DLD1 (cell line): ENCODE measurements around the gene RAD51B.

Source experiments
- in situ Hi-C: cut with HindIII; loops from 2 replicates; pipeline ENCODE4 v1.10.0; 2017; ENCODE audit warnings: low sequenced_read_pairs

The RAD51B gene

GRCh38 chr14:68309616-68310015 lies 490.0 kb downstream of the RAD51B start:
- in situ Hi-C loops: no loop called here

- in situ Hi-C loops: no loop called here
Observed at GRCh38 chr14:68312300-68312699, 492.7 kb downstream of the RAD51B start.

- in situ Hi-C loops: no loop called here
Observed at GRCh38 chr14:68312884-68313610, 493.5 kb downstream of the RAD51B start.

- in situ Hi-C loops: no loop called here
Observed at GRCh38 chr14:68314642-68315041, 495.1 kb downstream of the RAD51B start.

- in situ Hi-C loops: no loop called here
Observed at GRCh38 chr14:68315081-68315480, 495.5 kb downstream of the RAD51B start.

GRCh38 chr14:68316078-68316868 lies 496.7 kb downstream of the RAD51B start:
- in situ Hi-C loops: no loop called here

GRCh38 chr14:68317239-68317638 lies 497.7 kb downstream of the RAD51B start:
- in situ Hi-C loops: no loop called here

GRCh38 chr14:68318828-68319227 lies 499.2 kb downstream of the RAD51B start:
- in situ Hi-C loops: no loop called here

GRCh38 chr14:68320495-68320894 lies 500.9 kb downstream of the RAD51B start:
- in situ Hi-C loops: no loop called here

GRCh38 chr14:68322940-68323620 lies 503.5 kb downstream of the RAD51B start:
- in situ Hi-C loops: no loop called here

GRCh38 chr14:68325267-68325807 lies 505.8 kb downstream of the RAD51B start:
- in situ Hi-C loops: no loop called here

- in situ Hi-C loops: no loop called here
Observed at GRCh38 chr14:68327231-68327630, 507.7 kb downstream of the RAD51B start.

GRCh38 chr14:68328509-68328908 lies 508.9 kb downstream of the RAD51B start:
- in situ Hi-C loops: no loop called here

GRCh38 chr14:68331426-68331825 lies 511.8 kb downstream of the RAD51B start:
- in situ Hi-C loops: no loop called here

GRCh38 chr14:68331991-68332390 lies 512.4 kb downstream of the RAD51B start:
- in situ Hi-C loops: no loop called here

- in situ Hi-C loops: no loop called here
Observed at GRCh38 chr14:68333262-68333661, 513.7 kb downstream of the RAD51B start.

GRCh38 chr14:68335312-68335711 lies 515.7 kb downstream of the RAD51B start:
- in situ Hi-C loops: no loop called here

GRCh38 chr14:68336165-68336564 lies 516.6 kb downstream of the RAD51B start:
- in situ Hi-C loops: no loop called here

GRCh38 chr14:68337279-68337678 lies 517.7 kb downstream of the RAD51B start:
- in situ Hi-C loops: no loop called here

- in situ Hi-C loops: no loop called here
Observed at GRCh38 chr14:68340262-68340661, 520.7 kb downstream of the RAD51B start.

GRCh38 chr14:68341411-68342212 lies 522.0 kb downstream of the RAD51B start:
- in situ Hi-C loops: no loop called here
